Coronary artery (tissue), 2 donors: ENCODE data around the gene ANKRD28.
"Not testable (repeated sequence)": the region's sequence is repeated elsewhere in the genome, so short reads cannot be mapped to it uniquely, and the experiment has no call there.

Experiments
- DNase-seq: peaks from one replicate; pipeline ENCODE4 v3.0.0-alpha.2; 2017; ENCODE audit warnings: low spot score
- H3K27ac ChIP-seq, 2 donors: fragments of 200-600 bp; sonication (generic); one replicate each; pipeline ENCODE4 v1.5.1; 2016 to 2019
- H3K4me3 ChIP-seq: fragments of 200-600 bp; sonication (generic); 2 replicates; pipeline ENCODE4 v1.5.1; 2016; ENCODE audit warnings: mild to moderate bottlenecking, moderate library complexity
- TF ChIP-seq, protein P1 (sequence below): fragments of 200-600 bp; sonication (generic); IDR thresholded peaks from one replicate; pipeline ENCODE4 v1.5.1; 2019; ENCODE audit warnings: antibody characterized with exemption

The ANKRD28 gene

DNA sequence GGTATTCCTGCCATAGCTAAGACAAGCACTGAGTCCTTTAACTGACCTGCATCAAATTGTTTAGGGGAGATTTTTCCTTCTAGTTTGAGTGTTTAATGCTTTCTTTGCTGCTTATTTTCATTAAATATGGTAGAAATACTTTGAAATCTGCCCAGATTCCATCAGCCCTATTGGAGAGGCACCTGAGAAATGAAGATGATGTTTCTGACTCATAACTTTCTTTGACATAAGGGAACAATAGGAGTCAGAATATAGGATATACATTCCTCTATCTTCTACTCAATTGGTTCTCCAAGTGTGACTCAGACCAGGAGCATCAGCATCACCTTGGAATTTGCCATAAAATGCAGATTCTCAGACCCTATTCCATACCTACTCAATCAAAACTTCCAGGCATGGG is 168.8 kb downstream of the ANKRD28 start:
- TF ChIP-seq, protein P1, sequence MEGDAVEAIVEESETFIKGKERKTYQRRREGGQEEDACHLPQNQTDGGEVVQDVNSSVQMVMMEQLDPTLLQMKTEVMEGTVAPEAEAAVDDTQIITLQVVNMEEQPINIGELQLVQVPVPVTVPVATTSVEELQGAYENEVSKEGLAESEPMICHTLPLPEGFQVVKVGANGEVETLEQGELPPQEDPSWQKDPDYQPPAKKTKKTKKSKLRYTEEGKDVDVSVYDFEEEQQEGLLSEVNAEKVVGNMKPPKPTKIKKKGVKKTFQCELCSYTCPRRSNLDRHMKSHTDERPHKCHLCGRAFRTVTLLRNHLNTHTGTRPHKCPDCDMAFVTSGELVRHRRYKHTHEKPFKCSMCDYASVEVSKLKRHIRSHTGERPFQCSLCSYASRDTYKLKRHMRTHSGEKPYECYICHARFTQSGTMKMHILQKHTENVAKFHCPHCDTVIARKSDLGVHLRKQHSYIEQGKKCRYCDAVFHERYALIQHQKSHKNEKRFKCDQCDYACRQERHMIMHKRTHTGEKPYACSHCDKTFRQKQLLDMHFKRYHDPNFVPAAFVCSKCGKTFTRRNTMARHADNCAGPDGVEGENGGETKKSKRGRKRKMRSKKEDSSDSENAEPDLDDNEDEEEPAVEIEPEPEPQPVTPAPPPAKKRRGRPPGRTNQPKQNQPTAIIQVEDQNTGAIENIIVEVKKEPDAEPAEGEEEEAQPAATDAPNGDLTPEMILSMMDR, result no peak
- H3K4me3 ChIP-seq, result no peak overlapping the region
- H3K27ac ChIP-seq, result no peak overlapping the region
- no peak for DNase-seq

DNA sequence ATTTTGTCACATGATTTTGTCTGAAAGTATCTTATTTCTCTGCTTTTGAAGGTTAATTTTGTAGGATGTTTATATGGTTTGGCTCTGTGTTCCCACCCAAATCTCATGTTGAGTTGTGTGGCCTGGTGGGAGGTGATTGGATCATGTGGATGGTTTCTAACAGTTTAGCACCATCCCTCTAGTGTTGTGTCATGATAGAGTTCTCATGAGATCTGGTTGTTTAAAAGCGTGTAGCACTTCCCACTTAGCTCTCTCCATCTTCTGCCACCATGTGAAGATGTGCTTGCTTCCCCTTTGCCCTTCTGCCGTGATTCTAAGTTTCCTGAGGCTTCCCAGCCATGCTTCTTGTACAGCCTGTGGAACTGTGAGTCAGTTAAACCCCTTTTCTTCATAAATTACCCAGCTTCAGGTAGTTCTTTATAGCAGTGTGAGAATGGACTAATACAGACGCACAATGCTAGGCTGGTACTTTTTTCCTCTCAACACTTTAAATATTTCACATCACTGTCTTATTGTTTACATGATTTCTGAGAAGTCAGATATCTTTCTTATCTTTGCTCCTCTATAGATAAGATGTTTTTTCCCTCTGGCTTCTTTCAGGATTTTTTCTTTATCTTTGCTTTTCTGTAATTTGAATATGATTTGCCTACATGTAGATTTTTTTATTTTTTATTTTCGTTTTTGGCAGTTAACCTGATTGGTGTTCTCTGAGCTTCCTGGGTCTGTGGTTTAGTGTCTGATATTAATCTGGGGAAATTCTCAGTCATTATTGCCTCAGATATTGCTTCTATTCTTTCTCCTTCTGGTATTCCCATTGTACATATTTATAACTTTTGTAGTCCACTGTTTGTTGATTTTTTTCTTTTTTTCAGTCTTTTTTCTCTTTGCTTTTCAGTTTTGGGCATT is 174.0 kb downstream of the ANKRD28 start:
- TF ChIP-seq, protein P1, result no peak
- no peak for DNase-seq
- no peak overlapping the region for H3K27ac ChIP-seq
- no peak overlapping the region for H3K4me3 ChIP-seq

DNA sequence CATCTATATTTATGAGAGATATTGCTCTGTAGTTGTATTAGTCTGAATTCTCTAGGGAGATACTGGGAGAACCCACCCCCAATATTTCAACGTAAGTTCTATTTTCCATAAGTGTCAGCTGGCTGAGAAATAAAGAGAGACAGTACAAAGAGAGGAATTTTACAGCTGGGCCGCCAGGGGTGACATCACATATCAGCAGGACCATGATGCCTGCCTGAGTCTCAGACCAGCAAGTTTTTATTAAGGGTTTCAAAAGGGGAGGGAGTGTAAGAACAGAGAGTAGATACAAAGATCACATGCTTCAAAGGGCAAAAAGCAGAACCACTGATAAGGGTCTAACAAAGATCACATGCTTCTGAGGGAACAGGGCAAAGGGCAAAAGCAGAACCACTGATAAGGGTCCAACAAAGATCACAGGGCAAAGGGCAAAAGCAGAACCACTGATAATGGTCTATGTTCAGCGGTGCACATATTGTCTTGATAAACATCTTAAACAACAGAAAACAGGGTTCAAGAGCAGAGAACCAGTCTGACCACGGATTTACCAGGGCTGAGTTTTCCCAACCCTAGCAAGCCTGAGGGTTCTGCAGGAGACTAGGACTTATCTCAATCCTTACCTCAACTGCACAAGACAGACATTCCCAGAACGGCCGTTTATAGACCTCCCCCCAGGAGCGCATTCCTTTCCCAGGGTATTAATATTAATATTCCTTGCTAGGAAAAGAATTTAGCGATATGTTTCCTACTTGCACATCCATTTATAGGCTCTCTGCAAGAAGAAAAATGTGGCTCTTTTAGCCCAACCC is 177.9 kb downstream of the ANKRD28 start:
- not testable (repeated sequence) for H3K4me3 ChIP-seq, H3K27ac ChIP-seq, DNase-seq
